DND-41 (cell line): ENCODE measurements around the gene RNF130.

Source experiments
- ATAC-seq: fragments of 200-7000 bp; cut with Tn5 transposase; 3 replicates; pipeline ENCODE4 v1.9.1; 2021; ENCODE audit warnings: low read depth; ENCODE audit not compliant: insufficient read depth
- DNase-seq: peaks from one replicate; pipeline ENCODE4 v3.0.0-alpha.2; 2020
- H2AFZ ChIP-seq: 2 replicates; pipeline ENCODE4 v1.6.0; 2012; ENCODE audit warnings: low read depth, low read length
- H3K27ac ChIP-seq: 2 replicates; pipeline ENCODE4 v1.5.1; 2012; ENCODE audit warnings: low read length, inconsistent platforms
- H3K27me3 ChIP-seq: fragments of 200-600 bp; sonication (generic); 2 replicates; pipeline ENCODE4 v1.6.0; 2012; ENCODE audit warnings: low read length, mild to moderate bottlenecking, inconsistent platforms; ENCODE audit not compliant: insufficient read depth, poor library complexity
- H3K36me3 ChIP-seq: 2 replicates; pipeline ENCODE4 v1.5.1; 2012; ENCODE audit warnings: low read length, inconsistent platforms; ENCODE audit not compliant: insufficient read depth
- H3K4me1 ChIP-seq: 2 replicates; pipeline ENCODE4 v1.5.1; 2012; ENCODE audit warnings: mild to moderate bottlenecking, low read length; ENCODE audit not compliant: insufficient read depth
- H3K4me2 ChIP-seq: 2 replicates; pipeline ENCODE4 v1.6.0; 2012; ENCODE audit warnings: mild to moderate bottlenecking, moderate library complexity, low read length, inconsistent platforms; ENCODE audit not compliant: insufficient read depth
- H3K4me3 ChIP-seq, 2 experiments: fragments of 200-600 bp in 1 of 2; shearing (Covaris generic) in 1 of 2; 2 replicates each; pipeline ENCODE4 v1.5.1; 2012 to 2016; ENCODE audit warnings: inconsistent platforms in 2 of 2, low read length in 2 of 2, mild to moderate bottlenecking in 2 of 2, low read depth in 1 of 2, moderate library complexity in 1 of 2
- H3K79me2 ChIP-seq: 2 replicates; pipeline ENCODE4 v1.6.0; 2012; ENCODE audit warnings: low read length, inconsistent platforms; ENCODE audit not compliant: insufficient read depth
- H3K9ac ChIP-seq: 2 replicates; pipeline ENCODE4 v1.6.0; 2012; ENCODE audit warnings: low read depth, mild to moderate bottlenecking, inconsistent platforms, low read length, moderate library complexity
- H3K9me3 ChIP-seq: 2 replicates; pipeline ENCODE4 v1.5.1; 2012; ENCODE audit warnings: low read length, moderate library complexity, mild to moderate bottlenecking, inconsistent platforms; ENCODE audit not compliant: insufficient read depth, severe bottlenecking
- H4K20me1 ChIP-seq: 2 replicates; pipeline ENCODE4 v1.6.0; 2012; ENCODE audit warnings: low read length; ENCODE audit not compliant: insufficient read depth
- EZH2 ChIP-seq: IDR thresholded peaks from 3 replicates; pipeline ENCODE4 v1.6.1; 2012; ENCODE audit warnings: borderline replicate concordance, low read depth, mild to moderate bottlenecking, moderate library complexity, low read length, inconsistent platforms; ENCODE audit not compliant: severe bottlenecking
- TF ChIP-seq, protein P1 (sequence below): IDR thresholded peaks from 2 replicates; pipeline ENCODE4 v1.5.1; 2012; ENCODE audit warnings: borderline replicate concordance, low read length, moderate library complexity, mild to moderate bottlenecking; ENCODE audit not compliant: poor library complexity, severe bottlenecking; ENCODE audit errors: extremely low read depth

The RNF130 gene

GRCh38 chr5:180116077-180116999, 44.8 kb upstream of the RNF130 start:
- Histone ChIP-seq H3K36me3 (no peaks in the 10 kb centered on the region), H2AFZ (no peak overlapping the region), H3K27me3 (no peaks in the 10 kb centered on the region), H4K20me1 (no peaks in the 10 kb centered on the region), H3K9me3 (no peaks in the 10 kb centered on the region), H3K4me3 (no peak overlapping the region), H3K27ac (no peak overlapping the region), H3K9ac (no peak overlapping the region), H3K79me2 (no peaks in the 10 kb centered on the region), H3K4me1 (no peaks in the 10 kb centered on the region), H3K4me2 (no peak overlapping the region)
- no peak for DNase-seq
- ATAC-seq = no peak
- TF ChIP-seq EZH2 = no peak
- TF ChIP-seq, protein P1, sequence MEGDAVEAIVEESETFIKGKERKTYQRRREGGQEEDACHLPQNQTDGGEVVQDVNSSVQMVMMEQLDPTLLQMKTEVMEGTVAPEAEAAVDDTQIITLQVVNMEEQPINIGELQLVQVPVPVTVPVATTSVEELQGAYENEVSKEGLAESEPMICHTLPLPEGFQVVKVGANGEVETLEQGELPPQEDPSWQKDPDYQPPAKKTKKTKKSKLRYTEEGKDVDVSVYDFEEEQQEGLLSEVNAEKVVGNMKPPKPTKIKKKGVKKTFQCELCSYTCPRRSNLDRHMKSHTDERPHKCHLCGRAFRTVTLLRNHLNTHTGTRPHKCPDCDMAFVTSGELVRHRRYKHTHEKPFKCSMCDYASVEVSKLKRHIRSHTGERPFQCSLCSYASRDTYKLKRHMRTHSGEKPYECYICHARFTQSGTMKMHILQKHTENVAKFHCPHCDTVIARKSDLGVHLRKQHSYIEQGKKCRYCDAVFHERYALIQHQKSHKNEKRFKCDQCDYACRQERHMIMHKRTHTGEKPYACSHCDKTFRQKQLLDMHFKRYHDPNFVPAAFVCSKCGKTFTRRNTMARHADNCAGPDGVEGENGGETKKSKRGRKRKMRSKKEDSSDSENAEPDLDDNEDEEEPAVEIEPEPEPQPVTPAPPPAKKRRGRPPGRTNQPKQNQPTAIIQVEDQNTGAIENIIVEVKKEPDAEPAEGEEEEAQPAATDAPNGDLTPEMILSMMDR = no peak

DNA sequence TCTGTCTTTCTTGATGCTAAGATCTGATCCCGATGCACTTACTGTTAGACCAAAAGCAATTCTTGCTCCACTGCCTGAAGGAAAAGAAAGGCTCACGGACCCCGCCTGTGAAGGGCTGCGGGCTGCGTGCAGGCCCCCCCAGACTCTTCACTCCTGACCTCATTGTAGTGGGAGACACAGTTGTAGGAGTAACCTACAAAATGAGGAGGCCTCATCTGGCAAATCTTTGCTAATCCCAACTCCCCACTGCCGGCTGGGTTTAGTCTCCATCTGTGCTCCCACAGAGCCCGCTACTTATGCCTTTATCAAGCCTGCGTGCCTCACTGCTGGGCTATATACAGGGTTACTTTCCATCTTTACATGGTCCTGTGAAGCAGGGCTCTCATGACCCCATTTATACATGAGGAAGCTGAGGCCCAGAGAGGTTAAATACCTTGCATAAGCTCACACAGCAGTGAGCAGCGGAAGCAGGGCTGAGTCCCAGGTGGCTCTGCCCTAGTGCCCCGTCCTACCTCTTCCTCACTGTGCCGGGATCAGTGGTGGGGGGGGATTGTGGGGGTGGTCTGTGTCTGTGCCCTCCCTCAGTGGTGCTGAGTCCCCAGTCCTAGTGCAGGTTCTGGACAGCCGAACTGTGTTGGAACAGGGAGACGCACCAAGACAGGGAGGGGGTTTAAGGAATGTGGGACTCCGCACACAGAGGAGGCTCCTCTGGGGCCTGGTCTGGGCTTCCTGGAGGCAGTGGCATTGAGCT, 43.9 kb upstream of the RNF130 start:
- no peaks in the 10 kb centered on the region for H3K36me3 ChIP-seq
- DNase-seq (no peak), ATAC-seq (no peak)
- H3K4me1 ChIP-seq = no peaks in the 10 kb centered on the region
- no peak for TF ChIP-seq EZH2
- TF ChIP-seq, protein P1 = no peak
- H3K79me2 ChIP-seq = no peaks in the 10 kb centered on the region
- H3K27me3 ChIP-seq = no peaks in the 10 kb centered on the region
- H4K20me1 ChIP-seq = no peaks in the 10 kb centered on the region
- no peak overlapping the region for H2AFZ ChIP-seq
- no peak overlapping the region for H3K4me2 ChIP-seq
- H3K27ac ChIP-seq = no peak overlapping the region
- H3K9me3 ChIP-seq = no peaks in the 10 kb centered on the region
- H3K9ac ChIP-seq = no peak overlapping the region
- no peak overlapping the region for H3K4me3 ChIP-seq

GRCh38 chr5:180114304-180115003, 42.9 kb upstream of the RNF130 start:
- no peaks in the 10 kb centered on the region for H3K36me3 ChIP-seq
- no peak overlapping the region for H3K4me2 ChIP-seq
- H3K79me2 ChIP-seq = no peaks in the 10 kb centered on the region
- DNase-seq (no peak), ATAC-seq (no peak)
- H3K4me1 ChIP-seq = no peaks in the 10 kb centered on the region
- H3K9ac ChIP-seq = no peak overlapping the region
- H4K20me1 ChIP-seq = no peaks in the 10 kb centered on the region
- H3K27ac ChIP-seq = no peak overlapping the region
- H3K4me3 ChIP-seq = no peak overlapping the region
- H3K27me3 ChIP-seq = no peaks in the 10 kb centered on the region
- TF ChIP-seq, protein P1 = no peak
- no peak for TF ChIP-seq EZH2
- no peak overlapping the region for H2AFZ ChIP-seq
- H3K9me3 ChIP-seq = no peaks in the 10 kb centered on the region
